ENCODE data around the gene TRIM17. TPM values are rescaled to one million over a fixed set of nuclear protein-coding genes. Genes with fewer than 3 reads are reported as not detected.

The TRIM17 gene
- total and polyA plus RNA-seq, 9 of the 15 experiments (the other 6 are each of a cell fraction or from before 2014, with no cell fraction given), result not detected

DNA sequence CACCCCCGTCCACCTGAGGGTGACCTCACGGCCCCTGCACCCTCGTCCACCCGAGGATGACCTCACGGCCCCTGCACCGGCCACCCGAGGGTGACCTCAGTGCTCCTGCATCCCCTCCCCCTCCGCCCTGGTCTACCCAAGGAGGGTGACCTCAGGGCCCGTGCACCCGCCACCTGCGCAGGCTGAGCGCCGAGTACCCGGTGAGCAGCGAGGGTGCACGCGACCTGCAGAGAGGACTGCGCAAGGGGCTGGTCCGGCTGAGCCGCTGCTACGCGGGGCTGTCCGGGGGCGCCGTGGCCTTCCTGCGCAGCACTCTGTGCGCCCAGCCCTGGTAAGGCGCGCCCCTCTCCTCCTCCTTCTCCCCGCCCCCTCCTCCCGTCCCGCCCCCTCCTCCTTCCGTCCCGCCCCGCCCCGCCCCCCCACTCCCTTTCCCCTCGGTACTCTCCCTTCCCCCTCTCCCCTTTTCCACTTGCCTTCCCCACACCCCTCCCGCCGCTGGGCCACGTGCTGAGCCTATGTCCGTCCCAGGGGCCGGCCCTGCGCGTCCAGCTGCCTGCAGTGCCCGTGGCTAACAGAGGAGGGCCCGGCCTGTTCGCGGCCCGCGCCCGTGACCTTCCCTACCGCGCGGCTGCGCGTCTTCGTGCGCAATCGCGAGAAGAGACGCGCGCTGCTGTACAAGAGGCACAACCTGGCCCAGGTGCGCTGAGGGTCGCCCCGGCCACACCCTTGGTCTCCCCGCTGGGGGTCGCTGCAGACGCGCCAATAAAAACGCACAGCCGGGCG lies 38.4 kb downstream of the TRIM17 start (continued):
- TF ChIP-seq, protein P1, sequence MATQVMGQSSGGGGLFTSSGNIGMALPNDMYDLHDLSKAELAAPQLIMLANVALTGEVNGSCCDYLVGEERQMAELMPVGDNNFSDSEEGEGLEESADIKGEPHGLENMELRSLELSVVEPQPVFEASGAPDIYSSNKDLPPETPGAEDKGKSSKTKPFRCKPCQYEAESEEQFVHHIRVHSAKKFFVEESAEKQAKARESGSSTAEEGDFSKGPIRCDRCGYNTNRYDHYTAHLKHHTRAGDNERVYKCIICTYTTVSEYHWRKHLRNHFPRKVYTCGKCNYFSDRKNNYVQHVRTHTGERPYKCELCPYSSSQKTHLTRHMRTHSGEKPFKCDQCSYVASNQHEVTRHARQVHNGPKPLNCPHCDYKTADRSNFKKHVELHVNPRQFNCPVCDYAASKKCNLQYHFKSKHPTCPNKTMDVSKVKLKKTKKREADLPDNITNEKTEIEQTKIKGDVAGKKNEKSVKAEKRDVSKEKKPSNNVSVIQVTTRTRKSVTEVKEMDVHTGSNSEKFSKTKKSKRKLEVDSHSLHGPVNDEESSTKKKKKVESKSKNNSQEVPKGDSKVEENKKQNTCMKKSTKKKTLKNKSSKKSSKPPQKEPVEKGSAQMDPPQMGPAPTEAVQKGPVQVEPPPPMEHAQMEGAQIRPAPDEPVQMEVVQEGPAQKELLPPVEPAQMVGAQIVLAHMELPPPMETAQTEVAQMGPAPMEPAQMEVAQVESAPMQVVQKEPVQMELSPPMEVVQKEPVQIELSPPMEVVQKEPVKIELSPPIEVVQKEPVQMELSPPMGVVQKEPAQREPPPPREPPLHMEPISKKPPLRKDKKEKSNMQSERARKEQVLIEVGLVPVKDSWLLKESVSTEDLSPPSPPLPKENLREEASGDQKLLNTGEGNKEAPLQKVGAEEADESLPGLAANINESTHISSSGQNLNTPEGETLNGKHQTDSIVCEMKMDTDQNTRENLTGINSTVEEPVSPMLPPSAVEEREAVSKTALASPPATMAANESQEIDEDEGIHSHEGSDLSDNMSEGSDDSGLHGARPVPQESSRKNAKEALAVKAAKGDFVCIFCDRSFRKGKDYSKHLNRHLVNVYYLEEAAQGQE (IDR thresholded peaks at IDR 0.05; ENCODE audit: borderline replicate concordance), result 0 out of 2 replicates have a peak, but pooled peaks have one; percentile 17
- TF ChIP-seq, protein P1 (CRISPR knock-in tag; IDR thresholded peaks at IDR 0.05; ENCODE audit: low read depth), result 0 out of 2 replicates have a peak, but pooled peaks have one; percentile 23
- peak; percentile 34 to 59; a peak in 3 of 4 replicates for TF ChIP-seq RAD21 (CRISPR knock-in tag; conservative IDR thresholded peaks at IDR 0.05 in 1 of 2, IDR thresholded peaks at IDR 0.05 in 1 of 2)

Data from K562 (cell line).